ENCODE measurements around the gene LAMB4. TPM values are rescaled to one million over a fixed set of nuclear protein-coding genes. Genes with fewer than 3 reads are reported as not detected.

The LAMB4 gene
- total RNA-seq, 1 donor from 2014 or later: 0.75 TPM

DNA sequence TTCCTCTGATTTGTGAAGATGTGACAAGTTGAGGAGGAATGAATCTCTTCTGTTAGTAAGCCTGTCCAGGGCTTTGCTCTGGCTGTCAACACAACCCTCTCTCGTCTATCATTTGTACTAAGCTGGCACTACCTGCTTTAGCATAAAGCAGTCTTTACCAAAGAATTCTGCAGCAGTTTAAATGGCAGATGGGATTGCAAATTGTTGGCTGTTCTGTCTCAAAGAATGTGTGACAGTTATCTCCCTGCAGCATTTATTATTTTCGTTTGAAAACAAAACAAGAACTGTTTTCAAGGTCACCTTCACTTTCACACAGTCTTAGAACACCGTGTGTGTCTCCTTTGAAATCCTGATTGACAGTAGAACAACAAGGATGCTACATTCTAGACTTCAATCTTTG lies 122.4 kb downstream of the LAMB4 start:
- Mint-ChIP-seq H3K27ac (ENCODE audit: unreplicated experiment) (peak overlapping the region; percentile 15), H3K27me3 (ENCODE audit: unreplicated experiment) (no peaks in the 10 kb centered on the region)
- TF ChIP-seq, protein P1, sequence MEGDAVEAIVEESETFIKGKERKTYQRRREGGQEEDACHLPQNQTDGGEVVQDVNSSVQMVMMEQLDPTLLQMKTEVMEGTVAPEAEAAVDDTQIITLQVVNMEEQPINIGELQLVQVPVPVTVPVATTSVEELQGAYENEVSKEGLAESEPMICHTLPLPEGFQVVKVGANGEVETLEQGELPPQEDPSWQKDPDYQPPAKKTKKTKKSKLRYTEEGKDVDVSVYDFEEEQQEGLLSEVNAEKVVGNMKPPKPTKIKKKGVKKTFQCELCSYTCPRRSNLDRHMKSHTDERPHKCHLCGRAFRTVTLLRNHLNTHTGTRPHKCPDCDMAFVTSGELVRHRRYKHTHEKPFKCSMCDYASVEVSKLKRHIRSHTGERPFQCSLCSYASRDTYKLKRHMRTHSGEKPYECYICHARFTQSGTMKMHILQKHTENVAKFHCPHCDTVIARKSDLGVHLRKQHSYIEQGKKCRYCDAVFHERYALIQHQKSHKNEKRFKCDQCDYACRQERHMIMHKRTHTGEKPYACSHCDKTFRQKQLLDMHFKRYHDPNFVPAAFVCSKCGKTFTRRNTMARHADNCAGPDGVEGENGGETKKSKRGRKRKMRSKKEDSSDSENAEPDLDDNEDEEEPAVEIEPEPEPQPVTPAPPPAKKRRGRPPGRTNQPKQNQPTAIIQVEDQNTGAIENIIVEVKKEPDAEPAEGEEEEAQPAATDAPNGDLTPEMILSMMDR (IDR thresholded peaks at IDR 0.05): no peak

DNA sequence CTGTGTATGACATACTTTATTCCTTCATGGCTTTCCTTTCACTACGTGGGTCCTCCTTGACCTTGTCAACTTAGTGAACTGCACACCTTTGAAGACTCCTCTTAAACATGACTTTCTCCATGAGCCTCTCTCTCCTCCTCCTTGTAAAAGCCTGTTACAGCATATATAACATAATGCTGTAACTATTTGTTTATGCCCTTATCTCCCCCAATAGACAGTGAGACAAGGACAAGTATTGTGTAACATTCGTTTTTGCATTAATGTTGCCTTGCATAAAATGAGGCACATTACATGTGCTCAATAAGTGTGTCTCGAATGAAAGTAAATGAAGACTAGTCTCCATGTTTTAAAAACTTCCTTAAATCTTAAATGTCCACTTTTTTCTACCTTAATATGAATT lies 122.9 kb downstream of the LAMB4 start:
- TF ChIP-seq, protein P1 (IDR thresholded peaks at IDR 0.05): no peak
- no peak overlapping the region for H3K27ac Mint-ChIP-seq (ENCODE audit: unreplicated experiment)
- H3K4me3 Mint-ChIP-seq (ENCODE audit: unreplicated experiment): no peak overlapping the region
- no peaks in the 10 kb centered on the region for H3K9me3 Mint-ChIP-seq (ENCODE audit: unreplicated experiment)
- H3K4me1 Mint-ChIP-seq (ENCODE audit: unreplicated experiment): peaks cover 44% of the 10 kb centered on the region
- DNase-seq (ENCODE audit: extremely low spot score, unreplicated experiment): no peak
- peaks cover 4% of the 10 kb centered on the region for H3K36me3 Mint-ChIP-seq (ENCODE audit: unreplicated experiment)
- no peaks in the 10 kb centered on the region for H3K27me3 Mint-ChIP-seq (ENCODE audit: unreplicated experiment)

More for the DNA sequence above, 122.4 kb downstream of the LAMB4 start:
- H3K4me1 Mint-ChIP-seq (ENCODE audit: unreplicated experiment): peaks cover 46% of the 10 kb centered on the region
- DNase-seq (ENCODE audit: extremely low spot score, unreplicated experiment): no peak
- H3K4me3 Mint-ChIP-seq (ENCODE audit: unreplicated experiment): no peak overlapping the region
- H3K9me3 Mint-ChIP-seq (ENCODE audit: unreplicated experiment): no peaks in the 10 kb centered on the region
- peaks cover 2% of the 10 kb centered on the region for H3K36me3 Mint-ChIP-seq (ENCODE audit: unreplicated experiment)

DNA sequence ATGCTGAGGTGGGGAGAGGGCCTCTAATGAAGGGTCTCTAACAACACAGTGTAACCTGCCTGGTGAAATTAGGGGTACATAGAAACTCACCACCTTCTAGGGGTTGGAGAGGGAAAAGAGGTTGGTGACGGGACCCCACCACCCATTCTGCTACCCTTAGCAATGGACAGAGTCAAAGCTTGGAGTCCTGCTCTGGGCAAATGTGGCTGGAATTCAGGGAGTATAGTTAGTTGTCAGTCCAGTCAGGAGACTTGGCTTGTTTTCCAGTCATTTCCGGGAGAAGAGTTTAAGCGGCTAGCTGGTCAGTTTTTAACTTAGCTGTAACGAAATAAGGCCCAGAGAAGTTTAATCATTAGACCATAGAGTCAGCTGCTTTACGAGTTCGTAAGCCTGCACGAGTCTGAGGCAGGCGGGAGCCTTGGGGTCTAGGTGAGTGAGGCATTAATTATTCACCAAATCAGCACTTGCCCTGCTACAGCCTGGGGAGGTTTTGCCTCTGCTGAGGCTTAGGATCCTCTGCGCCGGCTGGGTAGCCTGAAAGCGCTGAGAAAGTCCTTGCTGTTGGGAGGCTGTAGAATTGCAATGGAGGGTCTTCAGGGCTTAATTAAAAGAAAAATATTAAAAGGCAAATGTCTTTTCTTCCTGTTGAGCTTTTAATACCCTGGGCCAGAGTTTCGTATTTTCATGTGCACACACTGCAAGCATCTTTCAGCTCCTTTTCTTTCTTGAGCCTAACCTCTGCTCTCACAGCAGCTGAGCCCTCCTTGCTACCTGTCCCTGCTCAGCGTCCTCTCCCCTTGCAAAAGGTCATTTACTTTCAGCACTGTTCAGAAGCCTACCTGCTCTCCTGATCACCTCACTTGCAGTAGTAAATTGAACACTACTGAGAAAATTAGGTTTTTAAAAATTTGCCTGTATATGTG lies 125.7 kb downstream of the LAMB4 start:
- H3K27ac Mint-ChIP-seq (ENCODE audit: unreplicated experiment): peak overlapping the region; percentile 85
- no peaks in the 10 kb centered on the region for H3K9me3 Mint-ChIP-seq (ENCODE audit: unreplicated experiment)
- peaks cover 18% of the 10 kb centered on the region for H3K36me3 Mint-ChIP-seq (ENCODE audit: unreplicated experiment)
- no peak for DNase-seq (ENCODE audit: extremely low spot score, unreplicated experiment)
- H3K27me3 Mint-ChIP-seq (ENCODE audit: unreplicated experiment): no peaks in the 10 kb centered on the region
- H3K4me1 Mint-ChIP-seq (ENCODE audit: unreplicated experiment): peaks cover 55% of the 10 kb centered on the region
- TF ChIP-seq, protein P1 (IDR thresholded peaks at IDR 0.05): no peak
- H3K4me3 Mint-ChIP-seq (ENCODE audit: unreplicated experiment): peak overlapping the region; percentile 96

DNA sequence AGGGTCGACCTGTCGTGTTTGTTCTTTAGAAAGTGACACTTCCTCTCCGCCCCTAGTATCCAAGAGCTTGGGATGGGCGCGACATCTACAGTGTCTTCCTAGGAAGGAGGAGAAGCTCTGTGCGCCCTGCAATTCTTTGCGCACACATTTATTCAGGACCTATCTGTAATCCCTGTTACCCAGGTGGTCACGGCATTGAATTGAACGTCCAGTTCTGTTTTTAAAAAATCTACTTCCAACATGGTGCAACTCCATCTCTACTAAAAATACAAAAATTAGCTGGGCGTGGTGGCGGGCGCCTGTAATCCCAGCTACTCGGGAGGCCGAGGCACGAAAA lies 126.6 kb downstream of the LAMB4 start:
- TF ChIP-seq, protein P1 (IDR thresholded peaks at IDR 0.05): no peak
- H3K4me3 Mint-ChIP-seq (ENCODE audit: unreplicated experiment): peak overlapping the region; percentile 96
- H3K4me1 Mint-ChIP-seq (ENCODE audit: unreplicated experiment): peaks cover 64% of the 10 kb centered on the region
- no peaks in the 10 kb centered on the region for H3K9me3 Mint-ChIP-seq (ENCODE audit: unreplicated experiment)
- peaks cover 25% of the 10 kb centered on the region for H3K36me3 Mint-ChIP-seq (ENCODE audit: unreplicated experiment)
- peak overlapping the region; percentile 85 for H3K27ac Mint-ChIP-seq (ENCODE audit: unreplicated experiment)
- no peaks in the 10 kb centered on the region for H3K27me3 Mint-ChIP-seq (ENCODE audit: unreplicated experiment)
- no peak for DNase-seq (ENCODE audit: extremely low spot score, unreplicated experiment)

DNA sequence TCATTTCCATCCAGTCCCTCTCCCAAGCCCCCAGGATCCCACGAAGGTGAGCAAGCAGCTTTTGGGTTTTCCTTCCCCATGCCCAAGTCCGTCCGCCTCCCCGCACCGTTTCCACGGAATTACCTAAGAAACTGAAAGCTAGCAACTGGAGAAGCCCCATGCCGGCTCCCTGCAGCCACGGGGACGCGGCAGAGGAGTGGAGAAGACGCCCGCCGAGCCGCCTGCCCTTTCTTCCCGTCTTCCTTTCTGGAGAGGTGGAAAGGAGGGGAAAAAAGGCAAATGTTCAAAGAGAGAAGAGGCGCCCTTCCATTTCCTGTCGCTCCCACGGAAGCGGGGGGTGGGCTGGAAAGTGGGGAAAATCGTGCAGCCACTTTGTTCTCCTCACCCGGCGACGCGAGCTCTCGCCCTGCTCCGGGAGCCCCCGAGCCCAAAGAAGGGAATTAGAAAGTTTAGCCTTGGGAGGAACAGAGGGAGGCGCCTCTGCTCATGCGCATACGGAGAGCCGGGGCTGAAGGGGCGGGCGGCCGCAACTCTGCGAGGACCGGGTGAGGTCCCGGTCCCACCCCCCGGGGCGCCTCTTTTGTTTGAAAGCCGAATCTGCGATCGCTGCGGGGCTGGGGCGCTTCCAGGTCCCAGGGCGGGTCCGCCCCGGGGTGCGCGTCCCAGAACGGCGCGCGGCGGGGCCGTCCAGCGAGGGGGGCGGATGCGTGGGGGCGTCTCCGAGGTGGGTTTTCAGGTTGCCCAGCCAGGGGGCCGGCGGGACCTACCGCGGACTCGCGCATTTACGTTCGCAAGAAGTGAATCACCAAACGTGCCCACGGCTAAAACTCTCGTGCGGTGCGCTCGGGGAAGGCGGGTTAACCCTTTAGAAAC lies 127.2 kb downstream of the LAMB4 start, which contains the start of gene LAMB1:
Gene LAMB1 (minus strand): TSS at position 436 of the 873 bp plus-strand sequence. CDS start 276 bp downstream, at position 160.
- no peaks in the 10 kb centered on the region for H3K27me3 Mint-ChIP-seq (ENCODE audit: unreplicated experiment)
- H3K4me3 Mint-ChIP-seq (ENCODE audit: unreplicated experiment): peak within 1 kb of the TSS; percentile 96
- peak; percentile 93 for DNase-seq (ENCODE audit: extremely low spot score, unreplicated experiment)
- peaks cover 67% of the 10 kb centered on the region for H3K4me1 Mint-ChIP-seq (ENCODE audit: unreplicated experiment)
- H3K36me3 Mint-ChIP-seq (ENCODE audit: unreplicated experiment): peaks cover 31% of the 10 kb centered on the region
- H3K27ac Mint-ChIP-seq (ENCODE audit: unreplicated experiment): peak within 1 kb of the TSS; percentile 90
- TF ChIP-seq, protein P1 (IDR thresholded peaks at IDR 0.05): no peak
- no peaks in the 10 kb centered on the region for H3K9me3 Mint-ChIP-seq (ENCODE audit: unreplicated experiment)
